Measurements from ENCODE around the gene PTCRA. TPM values are rescaled to one million over a fixed set of nuclear protein-coding genes. Genes with fewer than 3 reads are reported as not detected.

The PTCRA gene
- total RNA-seq, 1 experiment from 2014 or later = not detected

- Histone ChIP-seq H3K9me2 (ENCODE audit: insufficient read depth) (no peaks in the 10 kb centered on the region), H4K20me1 (ENCODE audit: insufficient read depth) (no peaks in the 10 kb centered on the region), H3K27ac (ENCODE audit: low read depth, low read length) (no peak overlapping the region), H2AFZ (ENCODE audit: low read depth, low read length, poor library complexity, severe bottlenecking) (no peak overlapping the region), H3K4me2 (ENCODE audit: low read length) (no peak overlapping the region), H3K36me3 (ENCODE audit: control insufficient read depth in 1 of 2, insufficient read depth in 2 of 2, low read length in 2 of 2) (no peaks in the 10 kb centered on the region), H3K9ac (ENCODE audit: low read length) (no peak overlapping the region), H3K9me3 (ENCODE audit: control insufficient read depth in 1 of 2, insufficient read depth in 1 of 2, low read depth in 1 of 2, low read length in 2 of 2) (no peaks in the 10 kb centered on the region), H3K4me1 (ENCODE audit: control insufficient read depth in 1 of 2, insufficient read depth in 2 of 2, low read length in 2 of 2) (no peaks in the 10 kb centered on the region), H3K79me2 (ENCODE audit: insufficient read depth, low read length) (no peaks in the 10 kb centered on the region), H3K4me3 (replicated peaks in 1 of 2; ENCODE audit: low read depth in 1 of 2, low read length in 2 of 2) (no peak overlapping the region), H3K27me3 (ENCODE audit: insufficient read depth, low read length) (no peaks in the 10 kb centered on the region)
- TF ChIP-seq SP1 (IDR thresholded peaks at IDR 0.05; ENCODE audit: low read depth) = no peak
- TF ChIP-seq ZNF274 (IDR thresholded peaks at IDR 0.05; ENCODE audit: low read depth, low read length) = no peak
- no peak for TF ChIP-seq ATF3 (IDR thresholded peaks at IDR 0.05)
- BruUV-seq (replicated peaks) = no TSS peak
- DNase-seq (ENCODE audit: low read depth, low spot score) = no peak
- no peak for ATAC-seq
- POLR2A ChIA-PET = no interaction called here
- intact Hi-C loops (cut with micrococcal nuclease) = no loop called here
- RAD21 ChIA-PET (ENCODE audit: low non-redundant PET in 1 of 2, low total read pairs in 2 of 2, uncharacterized antibody in 2 of 2, unreplicated experiment in 2 of 2) = no interaction called here
- CTCF ChIA-PET = interaction anchor here (0.7 kb wide), 1 partner anchor 8 kb away, joined by 4 read pairs; the partner anchor contains the start of gene CNPY3
Observed at GRCh38 chr6:42921801-42922200, 5.9 kb downstream of the PTCRA start.

DNA sequence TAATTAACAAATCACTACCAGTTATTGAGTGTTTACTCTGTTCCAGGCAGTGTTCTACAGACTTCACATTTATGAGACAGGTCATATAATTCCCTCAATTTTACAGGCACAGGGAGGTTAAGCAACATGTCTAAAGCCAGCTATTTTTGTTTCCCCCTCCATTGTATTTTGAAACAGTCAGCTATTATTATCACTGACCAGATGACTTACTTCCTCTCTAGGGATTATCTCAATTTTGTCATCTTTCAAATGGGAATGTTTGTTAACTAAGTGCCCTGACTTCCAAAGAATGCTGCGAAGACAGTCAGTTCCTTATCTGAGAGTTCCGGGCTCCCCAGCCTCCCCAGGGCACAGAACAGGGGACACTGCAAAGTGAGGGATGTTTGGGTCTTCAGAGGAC, 7.8 kb downstream of the PTCRA start:
- H3K79me2 ChIP-seq (ENCODE audit: insufficient read depth, low read length) = no peaks in the 10 kb centered on the region
- RAD21 ChIA-PET (ENCODE audit: low non-redundant PET in 1 of 2, low total read pairs in 2 of 2, uncharacterized antibody in 2 of 2, unreplicated experiment in 2 of 2) = no interaction called here
- no peak overlapping the region for H3K4me3 ChIP-seq (replicated peaks in 1 of 2; ENCODE audit: low read depth in 1 of 2, low read length in 2 of 2)
- H3K9me2 ChIP-seq (ENCODE audit: insufficient read depth) = no peaks in the 10 kb centered on the region
- no peak overlapping the region for H2AFZ ChIP-seq (ENCODE audit: low read depth, low read length, poor library complexity, severe bottlenecking)
- H3K4me2 ChIP-seq (ENCODE audit: low read length) = no peak overlapping the region
- peaks cover 6% of the 10 kb centered on the region in 2 experiments; a peak in 3 of 4 replicates for H3K4me1 ChIP-seq (ENCODE audit: control insufficient read depth in 1 of 2, insufficient read depth in 2 of 2, low read length in 2 of 2)
- H3K27me3 ChIP-seq (ENCODE audit: insufficient read depth, low read length) = no peaks in the 10 kb centered on the region
- no peak for TF ChIP-seq EZH2 (IDR thresholded peaks at IDR 0.05)
- no peak for TF ChIP-seq RAD21 (IDR thresholded peaks at IDR 0.05; ENCODE audit: low read depth)
- TF ChIP-seq POLR2A (IDR thresholded peaks at IDR 0.05; ENCODE audit: borderline replicate concordance, extremely low read depth, insufficient read depth, insufficient read length) = no peak
- no peak for TF ChIP-seq REST (IDR thresholded peaks at IDR 0.05; ENCODE audit: low read depth)
- TF ChIP-seq FOSL1 (IDR thresholded peaks at IDR 0.05; ENCODE audit: low read depth) = no peak
- no peak for TF ChIP-seq ATF3 (IDR thresholded peaks at IDR 0.05)
- TF ChIP-seq CBX3 (IDR thresholded peaks at IDR 0.05; ENCODE audit: low read depth) = no peak
- TF ChIP-seq, protein P1, sequence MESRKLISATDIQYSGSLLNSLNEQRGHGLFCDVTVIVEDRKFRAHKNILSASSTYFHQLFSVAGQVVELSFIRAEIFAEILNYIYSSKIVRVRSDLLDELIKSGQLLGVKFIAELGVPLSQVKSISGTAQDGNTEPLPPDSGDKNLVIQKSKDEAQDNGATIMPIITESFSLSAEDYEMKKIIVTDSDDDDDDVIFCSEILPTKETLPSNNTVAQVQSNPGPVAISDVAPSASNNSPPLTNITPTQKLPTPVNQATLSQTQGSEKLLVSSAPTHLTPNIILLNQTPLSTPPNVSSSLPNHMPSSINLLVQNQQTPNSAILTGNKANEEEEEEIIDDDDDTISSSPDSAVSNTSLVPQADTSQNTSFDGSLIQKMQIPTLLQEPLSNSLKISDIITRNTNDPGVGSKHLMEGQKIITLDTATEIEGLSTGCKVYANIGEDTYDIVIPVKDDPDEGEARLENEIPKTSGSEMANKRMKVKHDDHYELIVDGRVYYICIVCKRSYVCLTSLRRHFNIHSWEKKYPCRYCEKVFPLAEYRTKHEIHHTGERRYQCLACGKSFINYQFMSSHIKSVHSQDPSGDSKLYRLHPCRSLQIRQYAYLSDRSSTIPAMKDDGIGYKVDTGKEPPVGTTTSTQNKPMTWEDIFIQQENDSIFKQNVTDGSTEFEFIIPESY (IDR thresholded peaks at IDR 0.05; ENCODE audit: extremely low read depth, insufficient replicate concordance, low read length) = no peak
- ATAC-seq = no peak
- no peak overlapping the region for H3K9ac ChIP-seq (ENCODE audit: low read length)
- no peak for DNase-seq (ENCODE audit: low read depth, low spot score)
- no TSS peak for BruUV-seq (replicated peaks)
- H3K27ac ChIP-seq (ENCODE audit: low read depth, low read length) = no peak overlapping the region
- intact Hi-C loops (cut with micrococcal nuclease) = no loop called here
- no peaks in the 10 kb centered on the region for H3K9me3 ChIP-seq (ENCODE audit: control insufficient read depth in 1 of 2, insufficient read depth in 1 of 2, low read depth in 1 of 2, low read length in 2 of 2)
- H3K36me3 ChIP-seq (ENCODE audit: control insufficient read depth in 1 of 2, insufficient read depth in 2 of 2, low read length in 2 of 2) = no peaks in the 10 kb centered on the region
- H4K20me1 ChIP-seq (ENCODE audit: insufficient read depth) = no peaks in the 10 kb centered on the region
- POLR2A ChIA-PET = no interaction called here
- CTCF ChIA-PET = no interaction called here
